ENCODE measurements around the gene FGF13.

The FGF13 gene

DNA sequence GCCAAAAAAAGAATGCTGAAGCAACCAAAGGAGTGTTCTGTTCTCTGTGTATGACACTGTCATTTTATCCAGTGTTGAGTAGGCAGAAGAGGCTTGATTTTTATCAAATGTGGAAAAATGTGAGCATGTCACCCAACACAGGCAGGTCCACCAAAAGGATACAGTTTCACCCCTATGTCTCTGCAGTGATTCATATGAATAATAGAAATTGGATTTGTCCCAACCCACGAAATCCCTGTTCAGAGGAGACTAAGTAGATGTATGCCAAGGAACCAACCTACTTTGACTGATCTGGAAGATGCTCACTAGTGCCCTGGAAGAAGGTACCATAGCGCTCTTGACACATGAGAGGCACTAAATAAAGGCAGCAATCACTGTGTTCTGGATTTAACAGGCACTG, 72.5 kb downstream of the FGF13 start:
- TF ChIP-seq, protein P1, sequence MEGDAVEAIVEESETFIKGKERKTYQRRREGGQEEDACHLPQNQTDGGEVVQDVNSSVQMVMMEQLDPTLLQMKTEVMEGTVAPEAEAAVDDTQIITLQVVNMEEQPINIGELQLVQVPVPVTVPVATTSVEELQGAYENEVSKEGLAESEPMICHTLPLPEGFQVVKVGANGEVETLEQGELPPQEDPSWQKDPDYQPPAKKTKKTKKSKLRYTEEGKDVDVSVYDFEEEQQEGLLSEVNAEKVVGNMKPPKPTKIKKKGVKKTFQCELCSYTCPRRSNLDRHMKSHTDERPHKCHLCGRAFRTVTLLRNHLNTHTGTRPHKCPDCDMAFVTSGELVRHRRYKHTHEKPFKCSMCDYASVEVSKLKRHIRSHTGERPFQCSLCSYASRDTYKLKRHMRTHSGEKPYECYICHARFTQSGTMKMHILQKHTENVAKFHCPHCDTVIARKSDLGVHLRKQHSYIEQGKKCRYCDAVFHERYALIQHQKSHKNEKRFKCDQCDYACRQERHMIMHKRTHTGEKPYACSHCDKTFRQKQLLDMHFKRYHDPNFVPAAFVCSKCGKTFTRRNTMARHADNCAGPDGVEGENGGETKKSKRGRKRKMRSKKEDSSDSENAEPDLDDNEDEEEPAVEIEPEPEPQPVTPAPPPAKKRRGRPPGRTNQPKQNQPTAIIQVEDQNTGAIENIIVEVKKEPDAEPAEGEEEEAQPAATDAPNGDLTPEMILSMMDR (IDR thresholded peaks at IDR 0.05; ENCODE audit: borderline replicate concordance, control extremely low read depth, extremely low read depth, insufficient read depth, missing control alignments), result no peak
- in situ Hi-C loops (cut with MboI; ENCODE audit: low sequenced_read_pairs, unreplicated experiment), result no loop called here
- DNase-seq (ENCODE audit: low spot score), result no peak
